ENCODE results near the gene SSB. TPM values are rescaled to one million over a fixed set of nuclear protein-coding genes. Genes with fewer than 3 reads are reported as not detected.
"Not testable (repeated sequence)": the region's sequence is repeated elsewhere in the genome, so short reads cannot be mapped to it uniquely, and the experiment has no call there.

Gene SSB
- total RNA-seq, 2 donors from 2014 or later, result 111 to 141 TPM

GRCh38 chr2:169824373-169825333 is 26.0 kb downstream of the SSB start, which contains the start of gene METTL5:
TSS of gene METTL5 (minus strand) at chr2:169824905. CDS start at chr2:169824597, 308 bp downstream.
- peak; percentile 77 for ATAC-seq
- H3K9me3 ChIP-seq (ENCODE audit: control insufficient read depth, low read length, poor library complexity, severe bottlenecking), result no peaks in the 10 kb centered on the region
- H3K27ac Mint-ChIP-seq, result peak within 1 kb of the TSS; percentile 78
- peak; percentile 68 to 74 (median 71) for DNase-seq
- peaks cover 3% of the 10 kb centered on the region for H3K36me3 Mint-ChIP-seq (ENCODE audit: low read depth)
- peak within 1 kb of the TSS; percentile 94 for H3K4me3 Mint-ChIP-seq
- peaks cover 42% of the 10 kb centered on the region for H3K4me1 Mint-ChIP-seq
- H3K27me3 Mint-ChIP-seq, result no peaks in the 10 kb centered on the region

- peaks cover 50% of the 10 kb centered on the region for H3K4me1 Mint-ChIP-seq
- DNase-seq (peak; percentile 82 to 88 (median 86)), ATAC-seq (peak; percentile 86)
- peak within 1 kb of the TSS; percentile 100 for H3K4me3 Mint-ChIP-seq
- no peaks in the 10 kb centered on the region for H3K9me3 ChIP-seq (ENCODE audit: control insufficient read depth, low read length, poor library complexity, severe bottlenecking)
- no peaks in the 10 kb centered on the region for H3K27me3 Mint-ChIP-seq
- H3K36me3 Mint-ChIP-seq (ENCODE audit: low read depth), result peaks cover 3% of the 10 kb centered on the region
- H3K27ac Mint-ChIP-seq, result peak within 1 kb of the TSS; percentile 98
These were observed 28.8 kb downstream of the SSB start, which contains the start of gene UBR3 for GRCh38 chr2:169827272-169828140. TSS of gene UBR3 (plus strand) at chr2:169827454. CDS start at chr2:169827508, 54 bp downstream.

- no peaks in the 10 kb centered on the region for H3K9me3 ChIP-seq (ENCODE audit: control insufficient read depth, low read length, poor library complexity, severe bottlenecking)
- H3K36me3 Mint-ChIP-seq (ENCODE audit: low read depth), result peaks cover 3% of the 10 kb centered on the region
- peak in 1 of 3 donors; percentile 11 for DNase-seq
- peak; percentile 43 for ATAC-seq
- H3K4me1 Mint-ChIP-seq, result peaks cover 46% of the 10 kb centered on the region
- peak overlapping the region; percentile 100 for H3K4me3 Mint-ChIP-seq
- H3K27me3 Mint-ChIP-seq, result no peaks in the 10 kb centered on the region
- H3K27ac Mint-ChIP-seq, result peak overlapping the region; percentile 98
These were observed 29.6 kb downstream of the SSB start for GRCh38 chr2:169828141-169828811.

GRCh38 chr2:169834401-169834800 is 35.7 kb downstream of the SSB start:
- peaks cover 34% of the 10 kb centered on the region for H3K4me1 Mint-ChIP-seq
- no peak overlapping the region for H3K4me3 Mint-ChIP-seq
- ATAC-seq, result no peak

GRCh38 chr2:169838743-169839489 is 40.2 kb downstream of the SSB start:
- H3K27me3 Mint-ChIP-seq, result no peaks in the 10 kb centered on the region
- H3K9me3 ChIP-seq (ENCODE audit: control insufficient read depth, low read length, poor library complexity, severe bottlenecking), result no peaks in the 10 kb centered on the region
- no peak for DNase-seq
- H3K4me1 Mint-ChIP-seq, result peaks cover 23% of the 10 kb centered on the region
- peaks cover 4% of the 10 kb centered on the region for H3K36me3 Mint-ChIP-seq (ENCODE audit: low read depth)
- ATAC-seq, result no peak
- no peak overlapping the region for H3K4me3 Mint-ChIP-seq
- peak overlapping the region; percentile 60 for H3K27ac Mint-ChIP-seq

More at GRCh38 chr2:169834401-169834800, 35.7 kb downstream of the SSB start:
- H3K9me3 ChIP-seq (ENCODE audit: control insufficient read depth, low read length, poor library complexity, severe bottlenecking), result no peaks in the 10 kb centered on the region
- Mint-ChIP-seq H3K27me3 (no peaks in the 10 kb centered on the region), H3K36me3 (ENCODE audit: low read depth) (no peaks in the 10 kb centered on the region), H3K27ac (no peak overlapping the region)
- no peak for DNase-seq

GRCh38 chr2:169839954-169840746 is 41.5 kb downstream of the SSB start:
- no peaks in the 10 kb centered on the region for H3K9me3 ChIP-seq (ENCODE audit: control insufficient read depth, low read length, poor library complexity, severe bottlenecking)
- DNase-seq, result no peak
- no peak for ATAC-seq
- Mint-ChIP-seq H3K4me1 (peaks cover 27% of the 10 kb centered on the region), H3K4me3 (no peak overlapping the region), H3K36me3 (ENCODE audit: low read depth) (peaks cover 4% of the 10 kb centered on the region), H3K27ac (no peak overlapping the region), H3K27me3 (no peaks in the 10 kb centered on the region)

- peaks cover 4% of the 10 kb centered on the region for H3K36me3 Mint-ChIP-seq (ENCODE audit: low read depth)
- no peaks in the 10 kb centered on the region for H3K9me3 ChIP-seq (ENCODE audit: control insufficient read depth, low read length, poor library complexity, severe bottlenecking)
- no peak for ATAC-seq
- no peak for DNase-seq
- H3K4me3 Mint-ChIP-seq, result no peak overlapping the region
- peaks cover 26% of the 10 kb centered on the region for H3K4me1 Mint-ChIP-seq
- no peak overlapping the region for H3K27ac Mint-ChIP-seq
- no peaks in the 10 kb centered on the region for H3K27me3 Mint-ChIP-seq
These were observed 42.1 kb downstream of the SSB start for GRCh38 chr2:169840747-169841142.

GRCh38 chr2:169841625-169842024 is 43.0 kb downstream of the SSB start:
- not testable (repeated sequence) for H3K27me3 Mint-ChIP-seq; H3K9me3 ChIP-seq (ENCODE audit: control insufficient read depth, low read length, poor library complexity, severe bottlenecking); H3K27ac Mint-ChIP-seq; H3K36me3 Mint-ChIP-seq (ENCODE audit: low read depth); ATAC-seq; DNase-seq
- H3K4me1 Mint-ChIP-seq, result peaks cover 28% of the 10 kb centered on the region
- H3K4me3 Mint-ChIP-seq, result peak overlapping the region; percentile 19

GRCh38 chr2:169845016-169845415 is 46.3 kb downstream of the SSB start:
- no peak for ATAC-seq
- H3K27me3 Mint-ChIP-seq, result no peaks in the 10 kb centered on the region
- no peak overlapping the region for H3K4me3 Mint-ChIP-seq
- H3K27ac Mint-ChIP-seq, result peak overlapping the region; percentile 68
- H3K36me3 Mint-ChIP-seq (ENCODE audit: low read depth), result peaks cover 4% of the 10 kb centered on the region
- peaks cover 28% of the 10 kb centered on the region for H3K4me1 Mint-ChIP-seq
- DNase-seq, result no peak
- no peaks in the 10 kb centered on the region for H3K9me3 ChIP-seq (ENCODE audit: control insufficient read depth, low read length, poor library complexity, severe bottlenecking)

GRCh38 chr2:169848959-169849693 is 50.5 kb downstream of the SSB start:
- H3K27me3 Mint-ChIP-seq; DNase-seq; H3K4me3 Mint-ChIP-seq; H3K9me3 ChIP-seq (ENCODE audit: control insufficient read depth, low read length, poor library complexity, severe bottlenecking); ATAC-seq; H3K27ac Mint-ChIP-seq; H3K36me3 Mint-ChIP-seq (ENCODE audit: low read depth): not testable (repeated sequence)
- peaks cover 33% of the 10 kb centered on the region for H3K4me1 Mint-ChIP-seq

- Mint-ChIP-seq H3K27me3 (no peaks in the 10 kb centered on the region), H3K36me3 (ENCODE audit: low read depth) (peaks cover 2% of the 10 kb centered on the region), H3K27ac (no peak overlapping the region), H3K4me1 (peaks cover 30% of the 10 kb centered on the region), H3K4me3 (no peak overlapping the region)
- H3K9me3 ChIP-seq (ENCODE audit: control insufficient read depth, low read length, poor library complexity, severe bottlenecking), result no peaks in the 10 kb centered on the region
- no peak for ATAC-seq
- no peak for DNase-seq
These were observed 51.0 kb downstream of the SSB start for GRCh38 chr2:169849710-169850109.

All from T-helper 17 cell (primary cell).